Measurements from ENCODE around the gene KIF12.

The KIF12 gene

DNA sequence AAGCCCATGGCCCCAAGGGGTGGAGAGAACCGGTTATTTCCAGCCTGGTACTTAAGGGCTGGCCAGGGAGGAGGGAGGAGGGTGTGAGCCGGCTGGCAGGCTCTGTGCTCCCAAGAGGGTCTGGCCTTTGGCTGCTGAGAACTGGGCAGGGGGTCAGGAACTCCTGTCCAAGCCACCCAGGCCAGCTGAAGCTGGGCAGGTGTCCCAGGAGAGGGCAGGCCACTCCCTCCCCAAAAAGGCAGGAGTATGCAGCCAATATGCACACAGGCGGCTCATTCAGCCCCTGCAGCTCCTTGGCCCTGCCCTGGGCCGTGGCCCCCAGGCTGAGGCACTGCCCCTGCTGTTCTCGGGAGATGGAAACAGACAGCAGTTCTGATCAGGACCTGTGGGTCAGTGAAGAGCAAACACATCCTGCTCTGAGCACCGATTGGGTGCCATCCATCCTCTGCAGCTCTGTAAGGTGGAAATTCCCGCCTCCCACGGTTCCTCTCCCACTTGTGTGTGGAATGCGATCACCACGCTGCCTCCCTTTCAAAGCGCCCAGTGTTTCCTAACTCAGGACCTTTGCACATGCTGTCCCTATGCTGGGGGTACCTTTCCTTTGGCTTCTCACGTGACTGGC lies 17.1 kb upstream of the KIF12 start:
- H3K27me3 ChIP-seq: peaks cover 13% of the 10 kb centered on the region; the same call in 1 of the 2 replicates
- peaks cover 14% of the 10 kb centered on the region for H3K4me1 ChIP-seq
- H4K20me1 ChIP-seq: no peaks in the 10 kb centered on the region
- H3K36me3 ChIP-seq: no peaks in the 10 kb centered on the region
- no peak for TF ChIP-seq Cebpa-rat (IDR thresholded peaks at IDR 0.05)
- H3K9ac ChIP-seq: no peak overlapping the region
- H3K9me3 ChIP-seq: no peaks in the 10 kb centered on the region
- peak overlapping the region; percentile 18; the same call in 1 of the 2 replicates for H3K27ac ChIP-seq
- no peak overlapping the region for H3K4me3 ChIP-seq
- H3K4me2 ChIP-seq: peak overlapping the region; percentile 62

DNA sequence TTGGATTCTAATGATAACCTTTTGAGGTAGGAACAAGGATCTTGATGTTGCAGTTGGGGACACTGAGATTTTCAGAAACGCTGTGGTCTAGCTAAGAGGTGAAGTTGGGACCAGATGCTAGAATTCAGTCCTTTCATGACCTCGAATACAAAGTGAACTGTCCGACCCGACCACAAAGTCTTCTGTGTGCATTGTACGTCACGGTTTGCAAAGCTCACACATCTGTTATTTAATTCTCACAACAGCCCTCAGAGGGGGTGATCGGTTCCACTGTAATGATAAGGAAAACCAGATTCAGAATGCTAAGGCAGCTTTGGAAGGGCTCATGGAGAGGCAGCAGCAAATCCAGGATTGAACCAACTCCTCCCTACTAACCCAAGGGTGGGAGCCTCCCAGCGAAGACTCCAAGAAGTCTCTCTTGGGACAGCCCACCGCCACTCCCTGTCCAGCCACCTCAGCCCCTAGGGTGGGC lies 16.6 kb upstream of the KIF12 start:
- peak overlapping the region; percentile 18; the same call in 1 of the 2 replicates for H3K27ac ChIP-seq
- H3K4me2 ChIP-seq: peak overlapping the region; percentile 62
- H3K4me3 ChIP-seq: no peak overlapping the region
- H4K20me1 ChIP-seq: no peaks in the 10 kb centered on the region
- no peaks in the 10 kb centered on the region for H3K9me3 ChIP-seq
- H3K36me3 ChIP-seq: no peaks in the 10 kb centered on the region
- TF ChIP-seq Cebpa-rat (IDR thresholded peaks at IDR 0.05): no peak
- peaks cover 14% of the 10 kb centered on the region for H3K4me1 ChIP-seq
- H3K9ac ChIP-seq: no peak overlapping the region
- H3K27me3 ChIP-seq: peaks cover 13% of the 10 kb centered on the region; the same call in 1 of the 2 replicates

DNA sequence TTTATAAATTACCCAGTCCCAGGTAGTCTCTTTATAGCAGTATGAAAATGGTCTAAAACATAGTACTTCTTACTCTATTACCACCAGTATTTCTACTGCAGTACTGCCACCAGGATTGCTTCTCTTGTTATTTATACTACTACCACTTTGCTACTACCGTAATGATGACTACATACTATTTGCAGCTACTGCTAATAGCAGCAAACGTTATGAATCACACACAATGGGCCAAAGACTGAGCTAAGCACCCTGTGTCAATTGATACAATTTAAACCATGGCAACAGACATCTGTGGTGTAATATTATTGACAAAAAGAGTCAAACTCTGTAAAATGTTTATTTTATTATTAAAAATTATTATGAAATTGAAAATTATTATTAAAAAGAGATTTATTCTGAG lies 15.3 kb upstream of the KIF12 start:
- TF ChIP-seq Cebpa-rat (IDR thresholded peaks at IDR 0.05): no peak
- no peak overlapping the region for H3K4me2 ChIP-seq
- no peaks in the 10 kb centered on the region for H4K20me1 ChIP-seq
- H3K9ac ChIP-seq: no peak overlapping the region
- peaks cover 14% of the 10 kb centered on the region for H3K4me1 ChIP-seq
- peaks cover 13% of the 10 kb centered on the region; the same call in 1 of the 2 replicates for H3K27me3 ChIP-seq
- H3K27ac ChIP-seq: no peak overlapping the region
- no peak overlapping the region for H3K4me3 ChIP-seq
- H3K9me3 ChIP-seq: no peaks in the 10 kb centered on the region
- H3K36me3 ChIP-seq: no peaks in the 10 kb centered on the region

DNA sequence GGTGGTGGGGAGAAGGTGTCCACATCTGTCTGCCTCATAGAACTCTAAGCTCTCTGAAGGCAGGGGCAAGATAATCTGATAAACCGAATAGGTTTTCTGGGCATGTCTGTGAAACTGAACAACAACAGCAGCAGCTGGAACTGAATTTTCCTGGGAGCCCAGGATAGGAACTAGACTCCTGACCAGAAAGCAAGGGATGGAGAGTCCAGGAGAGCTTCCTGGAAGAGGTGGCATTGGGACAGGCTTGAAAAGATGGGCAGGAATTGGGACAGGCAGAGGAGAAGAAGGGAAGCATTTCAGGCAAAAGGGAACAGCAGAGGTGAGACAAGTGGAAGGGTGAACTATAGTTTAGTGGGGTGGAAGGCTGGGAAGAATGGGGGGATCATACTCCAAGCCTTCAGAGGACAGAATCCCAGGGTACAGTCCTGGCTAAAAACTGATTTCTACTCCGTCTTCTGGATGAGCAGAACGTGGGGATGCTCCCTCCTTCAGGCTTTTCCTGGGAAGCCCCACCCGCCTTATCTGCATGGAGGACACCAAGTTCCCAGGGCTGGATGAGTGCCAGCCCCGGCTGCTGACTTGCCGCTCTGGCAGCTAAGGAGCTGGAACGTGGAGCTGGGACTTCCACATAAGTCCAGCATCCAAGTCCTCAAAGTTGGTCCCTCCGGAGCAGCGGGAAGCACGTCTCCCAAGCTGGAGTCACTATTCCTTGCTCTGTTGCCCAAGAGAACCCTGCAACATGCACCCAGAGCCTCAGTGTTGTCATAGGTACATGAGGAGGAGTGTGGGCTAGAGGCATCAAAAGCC lies 13.9 kb upstream of the KIF12 start:
- Histone ChIP-seq H3K9ac (no peak overlapping the region), H3K27me3 (peaks cover 13% of the 10 kb centered on the region; the same call in 1 of the 2 replicates), H4K20me1 (no peaks in the 10 kb centered on the region), H3K4me3 (no peak overlapping the region), H3K4me1 (peaks cover 14% of the 10 kb centered on the region), H3K9me3 (no peaks in the 10 kb centered on the region), H3K36me3 (no peaks in the 10 kb centered on the region), H3K4me2 (no peak overlapping the region), H3K27ac (no peak overlapping the region)
- TF ChIP-seq Cebpa-rat (IDR thresholded peaks at IDR 0.05): no peak

DNA sequence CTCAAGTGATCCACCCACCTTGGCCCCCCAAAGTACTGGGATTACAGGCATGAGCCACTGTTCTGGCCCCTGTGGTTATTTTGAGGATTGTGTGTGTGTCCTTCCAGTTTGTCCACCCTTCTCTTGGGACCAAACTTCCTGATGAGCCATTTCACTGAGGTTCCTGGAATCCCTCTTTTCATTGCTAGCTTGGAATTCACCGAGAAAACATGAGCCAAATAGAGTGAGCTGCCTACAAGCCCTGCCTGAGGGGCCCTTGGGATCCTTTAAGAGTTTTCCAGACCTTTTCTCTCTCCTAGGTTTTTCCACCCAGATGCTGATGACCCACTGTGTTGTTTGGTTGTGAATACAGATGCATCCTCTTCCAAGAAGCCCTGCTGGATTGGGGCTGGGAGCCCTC lies 13.2 kb upstream of the KIF12 start:
- Histone ChIP-seq H3K27me3 (peaks cover 13% of the 10 kb centered on the region; the same call in 1 of the 2 replicates), H3K27ac (no peak overlapping the region), H3K9ac (no peak overlapping the region), H3K4me2 (no peak overlapping the region), H3K36me3 (no peaks in the 10 kb centered on the region), H4K20me1 (no peaks in the 10 kb centered on the region), H3K9me3 (no peaks in the 10 kb centered on the region), H3K4me3 (no peak overlapping the region), H3K4me1 (peaks cover 17% of the 10 kb centered on the region)
- TF ChIP-seq Cebpa-rat (IDR thresholded peaks at IDR 0.05): no peak

DNA sequence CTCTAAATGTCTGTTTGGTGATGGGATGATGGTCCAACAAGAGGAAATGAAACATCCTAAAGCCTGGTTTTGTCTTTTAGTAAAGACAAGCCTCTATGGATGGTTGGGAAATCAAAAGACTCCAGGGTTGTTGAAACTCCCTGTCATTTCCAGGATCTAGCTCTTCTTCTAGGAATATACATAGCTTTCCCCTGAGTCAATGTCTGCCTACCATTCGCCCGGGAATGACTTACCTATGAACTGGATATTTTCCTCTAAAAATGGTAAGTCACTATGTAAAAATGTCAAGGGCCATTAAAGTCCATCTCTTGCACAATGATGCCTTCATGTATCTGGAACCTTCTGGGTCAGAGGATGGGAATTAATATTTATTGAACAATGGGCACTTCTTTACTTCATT lies 11.1 kb upstream of the KIF12 start:
- Histone ChIP-seq H3K27me3 (peaks cover 6% of the 10 kb centered on the region; the same call in 1 of the 2 replicates), H3K4me2 (no peak overlapping the region), H3K4me3 (no peak overlapping the region), H4K20me1 (no peaks in the 10 kb centered on the region), H3K27ac (no peak overlapping the region), H3K9me3 (no peaks in the 10 kb centered on the region), H3K36me3 (no peaks in the 10 kb centered on the region), H3K4me1 (peaks cover 4% of the 10 kb centered on the region), H3K9ac (no peak overlapping the region)
- no peak for TF ChIP-seq Cebpa-rat (IDR thresholded peaks at IDR 0.05)

DNA sequence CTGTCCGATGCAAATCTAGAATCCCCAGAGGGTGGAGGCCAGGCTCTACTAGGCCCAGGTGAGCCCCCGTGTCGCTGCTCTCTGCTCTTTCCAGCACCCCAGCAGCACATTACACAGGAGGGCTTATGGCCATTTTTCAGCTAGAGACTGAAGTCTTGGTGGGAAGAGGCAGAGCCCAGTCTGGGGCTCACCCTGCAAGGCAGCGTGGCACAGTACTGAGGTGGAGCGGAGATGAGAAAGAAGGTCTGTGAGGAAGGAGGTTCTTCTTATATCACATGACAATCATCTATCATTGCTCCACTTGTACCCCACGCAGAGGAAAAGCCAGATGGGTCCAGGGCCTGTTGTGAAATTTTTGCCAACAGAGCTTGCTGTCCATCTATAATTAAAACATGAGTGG lies 10.0 kb upstream of the KIF12 start:
- Histone ChIP-seq H3K36me3 (no peaks in the 10 kb centered on the region), H3K9ac (no peak overlapping the region), H3K27ac (no peak overlapping the region), H4K20me1 (no peaks in the 10 kb centered on the region), H3K9me3 (no peaks in the 10 kb centered on the region), H3K4me2 (no peak overlapping the region), H3K4me3 (no peak overlapping the region), H3K4me1 (peaks cover 3% of the 10 kb centered on the region; the same call in 1 of the 2 replicates), H3K27me3 (peaks cover 6% of the 10 kb centered on the region; the same call in 1 of the 2 replicates)
- TF ChIP-seq Cebpa-rat (IDR thresholded peaks at IDR 0.05): no peak

DNA sequence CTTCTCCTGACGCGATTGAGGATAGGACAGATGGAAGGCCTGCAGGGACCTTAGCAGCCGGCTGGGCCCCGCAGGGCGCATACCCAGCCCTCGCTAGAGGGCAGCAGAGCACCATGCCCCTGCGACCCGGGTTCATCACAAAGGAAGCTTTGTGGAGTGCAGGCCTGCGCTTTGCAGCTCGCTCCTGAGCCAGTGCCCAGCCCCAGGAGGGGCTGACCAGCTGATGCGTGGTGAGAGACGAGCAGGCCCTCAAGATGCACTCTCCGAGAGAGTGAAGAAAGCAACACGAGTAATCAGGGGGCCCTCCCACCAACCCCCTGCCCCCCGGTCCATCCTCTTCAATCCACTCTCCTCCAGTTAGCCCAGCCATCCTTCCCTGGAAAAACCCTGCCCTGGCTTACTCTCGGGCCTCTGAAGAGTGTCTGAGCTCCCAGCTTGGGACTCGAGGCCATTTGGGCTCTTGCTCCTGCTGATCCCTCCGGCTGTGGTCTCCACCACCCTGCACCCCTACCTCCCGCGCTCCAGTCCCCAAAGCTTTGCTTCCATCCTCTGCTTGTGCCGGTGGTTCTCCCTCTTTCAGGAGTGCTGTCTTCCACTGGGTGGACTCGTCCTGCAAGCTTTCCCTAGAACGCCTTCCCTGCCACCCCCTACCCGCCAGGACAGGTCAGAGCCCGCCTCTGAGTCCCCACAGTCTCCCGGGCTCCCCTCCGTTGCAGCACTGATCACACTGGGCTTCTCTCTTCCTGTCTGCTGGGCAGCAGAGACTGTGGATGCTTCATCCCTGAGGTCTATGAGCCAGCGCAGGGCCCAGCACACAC lies 9.1 kb upstream of the KIF12 start:
- Histone ChIP-seq H3K27ac (no peak overlapping the region), H4K20me1 (no peaks in the 10 kb centered on the region), H3K4me1 (0 out of 2 replicates have a peak, but pooled peaks cover 3% of the 10 kb centered on the region), H3K9me3 (no peaks in the 10 kb centered on the region), H3K9ac (no peak overlapping the region), H3K4me2 (no peak overlapping the region), H3K4me3 (no peak overlapping the region), H3K27me3 (peaks cover under 1% of the 10 kb centered on the region; the same call in 1 of the 2 replicates), H3K36me3 (no peaks in the 10 kb centered on the region)
- no peak for TF ChIP-seq Cebpa-rat (IDR thresholded peaks at IDR 0.05)

DNA sequence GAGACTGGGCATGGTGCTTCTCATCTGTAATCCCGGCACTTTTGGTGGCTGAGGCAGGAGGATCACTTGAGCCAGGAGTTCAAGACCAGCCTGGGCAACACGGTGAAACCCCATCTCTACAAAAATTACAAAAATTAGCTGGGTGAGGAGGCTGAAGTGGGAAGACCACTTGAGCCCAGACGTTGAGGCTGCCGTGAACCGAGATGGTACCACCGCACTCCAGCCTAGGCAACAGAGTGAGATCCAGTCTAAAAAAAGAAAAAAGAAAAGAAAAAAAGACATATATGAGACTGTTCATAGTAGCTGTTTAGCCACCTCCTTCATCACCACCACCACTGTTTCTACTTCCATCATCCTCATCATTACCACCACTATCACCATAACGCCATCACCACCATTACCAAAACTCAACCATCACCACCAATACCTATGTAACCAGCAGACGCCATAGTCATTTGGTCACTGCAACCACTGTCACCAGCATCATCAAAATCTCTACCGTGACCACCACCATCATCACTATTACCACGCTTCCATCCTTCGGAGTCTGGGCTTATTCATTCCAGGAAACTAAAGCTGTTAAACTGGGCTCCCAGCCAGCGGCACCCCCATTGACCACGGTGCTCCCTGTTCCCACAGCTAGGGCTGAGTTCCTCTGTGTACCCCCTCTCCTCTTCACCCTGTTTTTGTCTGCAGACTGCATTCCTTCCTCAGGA lies 8.4 kb upstream of the KIF12 start:
- Histone ChIP-seq H3K9me3 (no peaks in the 10 kb centered on the region), H3K36me3 (no peaks in the 10 kb centered on the region), H3K4me1 (0 out of 2 replicates have a peak, but pooled peaks cover 3% of the 10 kb centered on the region), H3K4me3 (no peak overlapping the region), H3K27me3 (no peaks in the 10 kb centered on the region), H3K9ac (no peak overlapping the region), H3K27ac (no peak overlapping the region), H3K4me2 (no peak overlapping the region), H4K20me1 (no peaks in the 10 kb centered on the region)
- TF ChIP-seq Cebpa-rat (IDR thresholded peaks at IDR 0.05): no peak
